ENCODE measurements around the gene AGBL4. TPM values are rescaled to one million over a fixed set of nuclear protein-coding genes. Genes with fewer than 3 reads are reported as not detected.

Gene AGBL4
- total and polyA plus RNA-seq, 9 of the 15 experiments (the other 6 are each of a cell fraction or from before 2014, with no cell fraction given): 0.11 TPM; not detected in 7

DNA sequence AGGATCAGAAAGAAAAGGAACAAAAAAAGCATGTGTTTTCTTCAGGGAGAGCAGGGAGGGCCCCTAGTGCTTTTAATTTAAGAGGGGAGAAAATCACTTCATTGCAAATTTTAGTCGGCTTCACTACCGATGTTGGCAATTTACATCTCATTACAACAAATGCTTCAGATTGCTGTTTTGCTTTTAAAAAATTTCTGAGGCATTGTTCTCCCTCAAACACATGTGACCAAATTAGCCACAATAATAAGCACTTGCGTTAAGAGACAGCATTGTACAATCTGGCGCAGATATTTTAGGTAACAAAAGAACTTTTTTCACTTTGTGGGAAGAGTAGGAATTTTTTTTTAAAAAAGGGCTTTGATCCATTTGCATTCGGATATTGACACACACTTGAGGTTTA lies 1276.8 kb downstream of the AGBL4 start:
- Histone ChIP-seq H4K20me1 (replicated peaks; ENCODE audit: control insufficient read depth, insufficient read depth, low read length) (no peaks in the 10 kb centered on the region), H3K27me3 (ENCODE audit: control insufficient read depth in 2 of 2, insufficient read depth in 2 of 2, low read length in 2 of 2) (no peaks in the 10 kb centered on the region), H3K9me3 (replicated peaks; ENCODE audit: control insufficient read depth, insufficient read depth, low read depth, low read length) (no peaks in the 10 kb centered on the region), H3K9ac (ENCODE audit: insufficient read depth in 1 of 2, low read depth in 2 of 2, low read length in 2 of 2) (no peak overlapping the region), H2AFZ (ENCODE audit: low read depth, low read length) (no peak overlapping the region), H3K27ac (ENCODE audit: extremely low read depth, low read depth, low read length) (no peak overlapping the region), H3K36me3 (ENCODE audit: control insufficient read depth, insufficient read depth, low read length) (no peaks in the 10 kb centered on the region), H3K4me3 (no peak overlapping the region), H3K4me2 (ENCODE audit: insufficient read depth, low read length) (no peak overlapping the region), H3K9me1 (ENCODE audit: control insufficient read depth, insufficient read depth, low read length) (no peaks in the 10 kb centered on the region), H3K4me1 (replicated peaks in 1 of 2; ENCODE audit: control insufficient read depth in 2 of 2, insufficient read depth in 2 of 2, low read length in 2 of 2) (no peaks in the 10 kb centered on the region), H3K79me2 (ENCODE audit: control insufficient read depth, insufficient read depth, low read length) (no peaks in the 10 kb centered on the region)
- ChIA-PET CTCF (ENCODE audit: low intra/inter-chr PET ratio) (no interaction called here), POLR2A (no interaction called here)
- no TSS peak for BruUV-seq (replicated peaks)
- in situ Hi-C loops (cut with MboI): no loop called here
- DNase-seq (ENCODE audit: extremely low read depth in 1 of 4, low spot score in 3 of 4): no peak
- 0% methylated on average over 5 of the region's 5 CpGs for WGBS (ENCODE audit: insufficient coverage, low coverage, missing lambda C conversion rate)
- TF ChIP-seq HMBOX1 (IDR thresholded peaks at IDR 0.05): no peak
- TF ChIP-seq CBX8 (IDR thresholded peaks at IDR 0.05; ENCODE audit: borderline replicate concordance, extremely low read depth, low read depth, low read length, poor library complexity, severe bottlenecking): no peak
- no peak for TF ChIP-seq RAD51 (IDR thresholded peaks at IDR 0.05; ENCODE audit: borderline replicate concordance, low read depth)
- no peak for TF ChIP-seq ZNF436 (CRISPR knock-in tag; IDR thresholded peaks at IDR 0.05)
- TF ChIP-seq ZBTB5 (IDR thresholded peaks at IDR 0.05): no peak
- no peak for TF ChIP-seq ERF (CRISPR knock-in tag; IDR thresholded peaks at IDR 0.05)
- no peak for TF ChIP-seq HNRNPK (IDR thresholded peaks at IDR 0.05; ENCODE audit: low read depth, low read length, poor library complexity, severe bottlenecking)
- no peak for TF ChIP-seq FOXJ3 (CRISPR knock-in tag; IDR thresholded peaks at IDR 0.05)
- no peak for TF ChIP-seq ZNF77 (CRISPR knock-in tag; IDR thresholded peaks at IDR 0.05)
- TF ChIP-seq SIN3A (IDR thresholded peaks at IDR 0.05; ENCODE audit: borderline replicate concordance in 2 of 2, control insufficient read depth in 1 of 2, low read depth in 2 of 2, low read length in 2 of 2): no peak
- TF ChIP-seq PCBP1 (IDR thresholded peaks at IDR 0.05; ENCODE audit: low read depth, low read length, poor library complexity, severe bottlenecking): no peak
- no peak for TF ChIP-seq E2F1 (CRISPR knock-in tag; IDR thresholded peaks at IDR 0.05)
- no peak for TF ChIP-seq MCM2 (IDR thresholded peaks at IDR 0.05; ENCODE audit: low read depth)
- no peak for TF ChIP-seq SMARCE1 (IDR thresholded peaks at IDR 0.05)
- no peak for ATAC-seq
- no peak for FAIRE-seq
- intact Hi-C loops (cut with micrococcal nuclease): no loop called here
